Bronchial epithelial cell (primary cell): Measurements from ENCODE around the gene CCDC110. TPM values are rescaled to one million over a fixed set of nuclear protein-coding genes. Genes with fewer than 3 reads are reported as not detected.

Source experiments
- DNase-seq: peaks from one replicate; pipeline ENCODE4 v3.0.0-alpha.2; 2010; ENCODE audit warnings: low read depth
- FAIRE-seq: peaks from 2 replicates; lab custom pipeline; 2011; peaks lifted over from hg19 to GRCh38; lab: Jason Lieb, UNC
- H3K27me3 ChIP-seq: 2 replicates; pipeline ENCODE4 v1.5.1; 2011; ENCODE audit warnings: low read length; ENCODE audit not compliant: control insufficient read depth, insufficient read depth
- H3K36me3 ChIP-seq: 2 replicates; pipeline ENCODE4 v1.5.1; 2011; ENCODE audit warnings: low read length; ENCODE audit not compliant: control insufficient read depth, insufficient read depth
- H3K4me3 ChIP-seq: 2 replicates; pipeline ENCODE4 v1.5.1; 2011; ENCODE audit warnings: mild to moderate bottlenecking, low read depth, low read length, control low read depth
- CTCF ChIP-seq: IDR thresholded peaks from 2 replicates; pipeline ENCODE4 v1.5.1; 2011; ENCODE audit warnings: mild to moderate bottlenecking, moderate library complexity, low read length, control low read depth, inconsistent platforms; ENCODE audit not compliant: insufficient read depth, severe bottlenecking
- total RNA-seq: library from RNA; depleted of rRNA; stranded (reverse); fragments of >200 nt; gene quantifications from 2 replicates; pipeline ENCODE4 v1.2.1, GENCODE V29; 2014

The CCDC110 gene
- total RNA-seq, 1 donor from 2014 or later: under 0.01 TPM

GRCh38 chr4:185506422-185506821, 34.9 kb upstream of the CCDC110 start:
- Histone ChIP-seq H3K36me3 (no peaks in the 10 kb centered on the region), H3K27me3 (no peaks in the 10 kb centered on the region), H3K4me3 (no peak overlapping the region)
- FAIRE-seq: no peak
- TF ChIP-seq CTCF: no peak
- DNase-seq: no peak

- Histone ChIP-seq H3K36me3 (no peaks in the 10 kb centered on the region), H3K4me3 (no peak overlapping the region), H3K27me3 (no peaks in the 10 kb centered on the region)
- no peak for FAIRE-seq
- no peak for DNase-seq
- no peak for TF ChIP-seq CTCF
Observed at GRCh38 chr4:185504098-185505047, 32.8 kb upstream of the CCDC110 start.

DNA sequence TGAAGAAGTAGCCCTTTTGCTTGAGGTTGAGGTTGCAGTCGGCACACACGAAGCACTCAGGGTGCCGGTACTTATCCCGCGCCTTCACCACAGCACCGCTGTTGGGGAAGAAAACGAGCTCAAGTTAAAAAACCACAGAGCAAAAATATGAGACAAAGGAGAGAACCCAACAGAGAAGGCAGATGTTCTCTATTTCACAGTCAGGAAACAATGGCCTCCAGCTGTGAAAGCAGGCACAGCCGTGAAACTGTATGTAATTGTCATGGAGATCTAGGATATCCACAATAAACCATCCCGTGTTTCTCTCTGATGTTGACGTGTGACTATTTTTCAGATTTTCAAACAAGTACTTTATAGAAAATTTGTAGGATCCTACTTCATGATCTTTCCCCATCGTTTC, 30.9 kb upstream of the CCDC110 start:
- FAIRE-seq (no peak), DNase-seq (no peak)
- TF ChIP-seq CTCF: no peak
- H3K4me3 ChIP-seq: no peak overlapping the region
- H3K36me3 ChIP-seq: no peaks in the 10 kb centered on the region
- H3K27me3 ChIP-seq: no peaks in the 10 kb centered on the region

DNA sequence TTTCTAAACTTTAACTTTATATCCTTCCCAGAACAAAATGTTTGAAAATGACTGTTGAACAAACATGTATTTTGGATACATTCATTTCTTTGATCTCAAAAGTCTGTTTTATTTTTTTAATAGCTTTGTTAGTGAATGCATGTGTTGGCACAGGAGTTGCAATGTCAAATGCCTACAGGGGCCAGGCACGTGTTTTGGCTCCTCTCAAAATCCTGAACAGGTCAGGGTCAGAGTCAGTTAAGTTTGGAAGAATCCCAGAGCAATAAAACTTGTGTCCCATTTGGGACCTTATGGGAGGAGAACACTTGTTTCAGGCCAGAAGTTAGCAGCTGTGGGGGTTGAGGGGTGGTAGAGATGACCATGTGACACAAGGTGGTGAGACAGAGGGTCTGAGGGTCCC, 29.0 kb upstream of the CCDC110 start:
- TF ChIP-seq CTCF: no peak
- Histone ChIP-seq H3K27me3 (no peaks in the 10 kb centered on the region), H3K4me3 (no peak overlapping the region), H3K36me3 (no peaks in the 10 kb centered on the region)
- DNase-seq (no peak), FAIRE-seq (no peak)

DNA sequence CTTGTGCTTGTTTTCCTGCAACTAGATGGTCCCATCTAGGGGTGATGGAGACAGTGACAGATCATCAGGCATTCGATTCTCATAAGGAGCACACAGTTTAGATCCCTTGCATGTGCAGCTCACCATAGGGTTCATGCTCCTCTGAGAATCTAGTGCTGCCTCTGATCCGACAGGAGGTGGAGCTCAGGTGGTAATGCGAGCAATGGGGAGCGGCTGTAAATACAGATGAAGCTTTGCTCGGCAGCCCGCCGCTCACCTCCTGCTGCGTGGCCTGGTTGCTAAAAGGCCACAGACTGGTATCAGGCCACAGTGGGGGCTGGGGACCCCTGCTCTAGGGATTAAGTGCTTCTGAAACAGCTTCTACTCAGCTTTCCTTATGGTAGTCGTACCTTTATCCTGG, 28.5 kb upstream of the CCDC110 start:
- no peak overlapping the region for H3K4me3 ChIP-seq
- FAIRE-seq (no peak), DNase-seq (no peak)
- no peak for TF ChIP-seq CTCF
- no peaks in the 10 kb centered on the region for H3K27me3 ChIP-seq
- no peaks in the 10 kb centered on the region for H3K36me3 ChIP-seq

GRCh38 chr4:185488650-185489049, 17.1 kb upstream of the CCDC110 start:
- no peak for TF ChIP-seq CTCF
- Histone ChIP-seq H3K36me3 (no peaks in the 10 kb centered on the region), H3K4me3 (no peak overlapping the region), H3K27me3 (no peaks in the 10 kb centered on the region)
- DNase-seq (no peak), FAIRE-seq (no peak)
